HG02943 (cell line): ENCODE results near the gene MINDY4B.

ENCODE experiments used
- ATAC-seq: cut with Tn5 transposase; IDR thresholded peaks from one replicate; pipeline ENCODE4 v1.9.1; 2021; ENCODE audit warnings: mild to moderate bottlenecking, low read depth, moderate library complexity; ENCODE audit not compliant: unreplicated experiment

Gene MINDY4B

DNA sequence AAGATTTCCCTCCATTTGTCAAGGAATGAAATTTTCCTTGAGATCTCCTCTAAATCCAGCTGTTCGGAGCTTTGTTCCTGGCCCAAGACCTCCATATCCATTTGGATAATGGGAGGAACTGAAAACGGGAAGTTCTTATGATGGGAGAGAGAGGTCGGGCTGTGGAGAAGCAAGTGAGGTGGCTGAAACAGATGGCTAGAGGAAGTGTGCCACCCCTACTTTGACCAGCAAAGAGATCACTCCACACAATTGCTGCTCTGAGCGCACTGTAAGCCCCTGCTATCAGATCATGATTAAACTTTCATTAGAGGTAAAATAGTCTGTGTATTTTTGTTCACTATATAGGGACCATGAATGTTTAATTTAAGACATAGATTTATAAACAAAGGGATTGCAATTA, at the start of gene MINDY4B:
Gene MINDY4B (minus strand): TSS at position 101 of the 400 bp plus-strand sequence. CDS start 0 bp downstream, at position 101.
- no peak for ATAC-seq

- ATAC-seq, result no peak
These were observed 46.7 kb upstream of the MINDY4B start for GRCh38 chr3:150951923-150952322.

DNA sequence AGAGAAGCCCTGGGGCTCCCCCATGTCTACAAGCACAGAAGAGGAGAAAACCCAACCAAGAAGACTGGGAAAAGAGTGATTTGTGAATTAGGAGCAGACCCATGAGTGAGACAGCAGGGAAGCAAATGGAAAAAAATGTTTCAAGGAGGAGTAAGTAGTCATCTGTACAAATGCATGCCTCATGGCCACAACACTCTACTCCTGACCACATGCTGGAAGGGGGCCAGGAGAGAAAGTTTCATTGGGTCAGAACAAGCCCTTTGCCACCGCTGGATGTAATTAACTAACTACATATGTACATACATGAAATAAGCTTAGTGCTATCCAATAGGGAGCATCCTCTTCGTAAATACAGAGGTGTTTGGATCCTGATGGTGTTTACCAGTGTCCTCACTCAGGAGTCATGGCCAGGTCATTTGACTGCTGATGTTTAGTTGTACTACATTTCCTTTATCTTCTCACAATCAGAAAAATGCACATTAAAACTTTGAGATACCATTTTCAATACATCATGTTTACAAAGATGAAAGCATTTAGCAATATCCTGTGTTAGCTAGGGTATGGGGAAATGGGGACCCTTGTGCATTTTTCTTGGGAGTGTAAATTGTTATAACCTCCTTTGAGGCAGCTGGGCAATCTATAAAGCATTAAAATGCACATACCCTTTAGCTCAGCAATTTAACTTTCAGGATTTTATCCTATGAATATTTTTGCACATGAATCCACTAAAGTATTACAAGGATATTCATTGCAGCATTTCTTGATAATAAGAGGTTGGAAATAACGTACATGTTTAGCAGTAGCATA, 40.2 kb upstream of the MINDY4B start:
- no peak for ATAC-seq

GRCh38 chr3:150942221-150942620, 37.0 kb upstream of the MINDY4B start:
- ATAC-seq, result no peak

- peak; percentile 61 for ATAC-seq
These were observed 31.5 kb upstream of the MINDY4B start for GRCh38 chr3:150936693-150937092.

DNA sequence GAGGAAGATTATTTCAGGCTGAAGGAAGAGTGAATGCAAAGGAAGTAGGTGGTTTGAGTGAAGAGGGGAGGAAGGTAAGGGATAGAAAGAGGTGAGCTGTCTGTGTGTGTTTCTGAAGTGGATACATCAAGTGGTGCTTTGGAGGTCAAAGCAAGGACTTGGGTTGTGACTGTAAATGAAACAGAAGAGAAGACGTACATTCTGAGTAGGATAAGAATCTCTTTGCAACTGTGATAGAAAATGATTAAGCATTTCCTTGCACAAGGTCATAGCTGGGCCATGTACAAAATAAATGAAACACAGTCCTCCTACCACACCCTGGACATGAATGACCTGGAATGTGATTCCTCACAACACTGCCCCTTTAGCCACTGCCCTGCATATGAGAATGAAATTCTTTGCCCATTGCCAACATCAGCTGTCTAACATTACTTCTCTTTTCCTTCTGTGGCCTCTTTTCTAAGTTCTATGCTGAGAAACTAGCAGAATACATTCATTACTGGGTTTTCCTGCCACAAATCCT, 28.3 kb upstream of the MINDY4B start:
- ATAC-seq, result no peak

GRCh38 chr3:150931745-150932144, 26.5 kb upstream of the MINDY4B start:
- no peak for ATAC-seq

DNA sequence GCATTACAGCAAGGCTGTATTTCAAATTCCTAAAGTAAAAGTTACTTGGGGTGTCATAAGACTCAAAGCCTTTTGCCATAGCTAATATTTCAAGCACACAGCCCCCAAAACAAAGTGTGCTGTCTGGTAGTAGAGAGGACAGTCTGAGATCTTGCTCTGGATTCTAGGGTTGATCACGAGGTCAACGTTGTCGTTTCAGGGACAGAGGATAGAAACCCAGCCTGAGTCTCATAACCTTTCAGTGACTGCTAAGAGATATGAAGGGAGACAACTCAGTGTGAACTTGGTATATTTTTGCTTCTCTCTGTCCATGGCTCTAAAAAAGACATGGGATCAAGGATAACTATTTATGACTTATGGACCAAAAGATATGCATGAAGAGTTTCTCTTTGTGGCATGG, 25.6 kb upstream of the MINDY4B start:
- no peak for ATAC-seq

DNA sequence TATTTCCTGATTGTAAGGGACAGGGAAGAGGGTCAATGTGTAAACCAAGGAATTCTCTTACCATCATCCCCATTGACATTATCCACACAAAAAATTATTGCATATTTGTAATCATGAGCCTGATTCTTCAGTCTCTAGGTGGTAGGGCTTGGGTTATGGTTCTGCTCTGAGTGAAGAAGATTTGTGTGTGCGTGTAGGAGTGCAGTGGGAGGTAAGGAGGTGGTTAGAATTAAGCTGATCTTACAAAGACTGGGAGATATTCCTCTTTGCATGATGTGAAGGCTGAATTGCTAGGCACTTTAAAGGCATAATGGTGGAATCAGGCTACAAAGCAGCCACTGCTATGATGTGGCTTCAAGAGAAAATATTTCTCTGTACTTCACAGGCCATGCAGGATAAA, 23.0 kb upstream of the MINDY4B start:
- ATAC-seq, result no peak

GRCh38 chr3:150926328-150926727, 21.1 kb upstream of the MINDY4B start:
- no peak for ATAC-seq

GRCh38 chr3:150925751-150926201, 20.5 kb upstream of the MINDY4B start:
- peak; percentile 84 for ATAC-seq

- no peak for ATAC-seq
These were observed 17.4 kb upstream of the MINDY4B start for GRCh38 chr3:150922611-150923010.

DNA sequence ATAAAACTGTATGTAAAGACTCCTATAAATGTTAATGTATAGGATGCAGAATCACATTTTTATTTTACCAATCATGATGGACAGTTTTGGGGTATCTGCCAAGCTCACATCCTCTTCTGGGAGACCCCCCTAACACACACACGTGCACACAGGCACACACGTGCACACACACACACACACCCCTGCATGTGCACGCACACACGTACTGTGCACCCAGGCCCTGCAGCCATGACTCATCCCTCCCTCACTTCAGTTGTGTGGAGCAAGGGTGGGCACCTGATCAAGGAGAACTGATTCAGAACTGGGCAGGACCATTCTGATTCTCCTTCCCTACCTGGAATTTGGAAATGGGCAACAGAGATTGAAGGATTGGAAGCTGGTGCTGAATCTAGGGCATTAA, 16.0 kb upstream of the MINDY4B start:
- no peak for ATAC-seq

DNA sequence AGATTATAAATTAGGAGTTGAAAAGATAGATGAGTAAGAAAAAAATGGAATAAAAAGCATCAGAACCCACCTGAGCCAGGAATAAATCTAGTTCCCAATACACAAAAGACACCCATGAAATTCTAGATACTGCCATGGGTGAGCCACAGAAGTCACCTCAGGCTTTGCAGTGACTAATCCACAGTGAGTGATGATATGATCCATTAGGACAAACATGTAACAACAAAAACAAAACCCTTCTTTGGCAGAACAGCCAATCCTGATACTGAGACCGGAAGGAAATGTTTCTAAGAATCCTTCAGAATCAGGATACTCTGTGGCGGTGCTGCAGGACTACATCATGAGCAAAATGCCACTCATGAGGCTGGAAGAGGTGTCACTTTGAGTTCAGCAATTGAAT, 15.0 kb upstream of the MINDY4B start:
- no peak for ATAC-seq

GRCh38 chr3:150917951-150918350, 12.7 kb upstream of the MINDY4B start:
- no peak for ATAC-seq

DNA sequence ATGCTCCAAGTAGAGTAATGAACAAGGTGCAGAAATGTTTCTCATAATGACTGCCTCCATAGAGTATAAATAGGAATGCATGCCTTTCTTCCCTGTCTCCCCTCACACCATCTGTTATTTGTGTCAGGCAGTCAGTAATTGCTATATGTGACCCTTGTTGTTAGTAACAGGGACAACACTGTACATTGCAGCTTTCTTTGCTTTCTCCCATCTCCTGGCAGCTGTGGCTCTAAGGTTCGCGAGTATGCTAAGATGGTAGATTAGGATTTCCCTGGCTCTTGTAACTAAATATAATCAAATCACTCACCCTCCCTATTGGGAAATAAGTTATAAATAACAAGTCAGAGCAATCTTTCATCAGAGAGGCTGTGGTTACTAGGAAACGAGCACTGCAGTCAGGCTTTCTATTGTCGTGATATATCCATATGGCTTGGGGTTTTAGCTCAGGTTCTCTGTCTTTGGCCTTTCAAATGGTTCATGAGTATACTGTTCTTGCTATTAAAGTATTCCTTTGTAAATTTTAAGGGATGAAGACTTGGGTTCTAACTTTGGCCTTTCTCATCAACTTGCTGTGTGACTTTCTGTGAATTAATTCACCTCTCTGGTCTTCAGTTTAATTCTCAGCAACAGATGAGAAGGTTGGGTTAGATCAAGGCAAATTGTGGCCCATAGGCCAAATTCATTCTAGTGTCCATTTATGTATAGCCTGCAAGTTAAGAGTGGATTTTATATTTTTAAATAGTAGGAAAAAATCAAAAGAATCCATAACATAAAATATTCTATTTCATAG, 8.1 kb upstream of the MINDY4B start:
- no peak for ATAC-seq

GRCh38 chr3:150912501-150912900, 7.3 kb upstream of the MINDY4B start:
- ATAC-seq, result no peak

DNA sequence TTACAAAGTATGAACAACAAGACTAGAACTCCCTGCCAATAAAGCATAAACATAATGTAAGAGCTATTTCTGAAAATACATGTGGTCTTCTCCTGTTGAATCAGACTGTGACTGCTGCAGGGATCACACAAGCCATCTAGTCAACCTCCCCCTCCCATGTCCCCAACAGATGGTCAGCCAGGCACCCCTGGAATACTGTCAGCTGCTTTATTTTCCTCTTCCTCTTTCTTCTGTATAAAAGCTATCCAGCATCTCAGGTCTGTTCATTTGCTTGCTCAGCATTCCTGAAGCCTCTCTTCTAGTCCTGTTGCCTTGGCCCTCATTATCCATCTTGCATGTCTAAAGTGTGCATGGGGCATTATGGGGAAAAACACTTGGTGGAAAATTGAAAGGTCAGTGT, 6.5 kb upstream of the MINDY4B start:
- no peak for ATAC-seq

GRCh38 chr3:150906461-150906860, 1.2 kb upstream of the MINDY4B start:
- ATAC-seq, result no peak

GRCh38 chr3:150905746-150906145, 507 bp upstream of the MINDY4B start:
- no peak for ATAC-seq

GRCh38 chr3:150902988-150903387, 2.3 kb downstream of the MINDY4B start:
- ATAC-seq, result no peak
